GM18861 (cell line): ENCODE results near the gene GRAMD2B.
"Not testable (repeated sequence)": the region's sequence is repeated elsewhere in the genome, so short reads cannot be mapped to it uniquely, and the experiment has no call there.

Source experiments
- ATAC-seq: cut with Tn5 transposase; IDR thresholded peaks from one replicate; pipeline ENCODE4 v1.9.1; 2021; ENCODE audit not compliant: unreplicated experiment

The GRAMD2B gene, protein sequence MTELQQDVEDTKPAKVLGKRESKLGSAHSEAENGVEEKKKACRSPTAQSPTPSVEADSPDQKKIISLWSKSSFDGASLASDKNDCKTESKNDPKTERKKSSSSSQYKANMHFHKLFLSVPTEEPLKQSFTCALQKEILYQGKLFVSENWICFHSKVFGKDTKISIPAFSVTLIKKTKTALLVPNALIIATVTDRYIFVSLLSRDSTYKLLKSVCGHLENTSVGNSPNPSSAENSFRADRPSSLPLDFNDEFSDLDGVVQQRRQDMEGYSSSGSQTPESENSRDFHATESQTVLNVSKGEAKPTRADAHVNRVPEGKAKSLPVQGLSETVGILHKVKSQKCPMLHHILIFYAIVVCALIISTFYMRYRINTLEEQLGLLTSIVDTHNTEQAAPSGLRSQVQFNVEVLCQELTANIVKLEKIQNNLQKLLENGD

DNA sequence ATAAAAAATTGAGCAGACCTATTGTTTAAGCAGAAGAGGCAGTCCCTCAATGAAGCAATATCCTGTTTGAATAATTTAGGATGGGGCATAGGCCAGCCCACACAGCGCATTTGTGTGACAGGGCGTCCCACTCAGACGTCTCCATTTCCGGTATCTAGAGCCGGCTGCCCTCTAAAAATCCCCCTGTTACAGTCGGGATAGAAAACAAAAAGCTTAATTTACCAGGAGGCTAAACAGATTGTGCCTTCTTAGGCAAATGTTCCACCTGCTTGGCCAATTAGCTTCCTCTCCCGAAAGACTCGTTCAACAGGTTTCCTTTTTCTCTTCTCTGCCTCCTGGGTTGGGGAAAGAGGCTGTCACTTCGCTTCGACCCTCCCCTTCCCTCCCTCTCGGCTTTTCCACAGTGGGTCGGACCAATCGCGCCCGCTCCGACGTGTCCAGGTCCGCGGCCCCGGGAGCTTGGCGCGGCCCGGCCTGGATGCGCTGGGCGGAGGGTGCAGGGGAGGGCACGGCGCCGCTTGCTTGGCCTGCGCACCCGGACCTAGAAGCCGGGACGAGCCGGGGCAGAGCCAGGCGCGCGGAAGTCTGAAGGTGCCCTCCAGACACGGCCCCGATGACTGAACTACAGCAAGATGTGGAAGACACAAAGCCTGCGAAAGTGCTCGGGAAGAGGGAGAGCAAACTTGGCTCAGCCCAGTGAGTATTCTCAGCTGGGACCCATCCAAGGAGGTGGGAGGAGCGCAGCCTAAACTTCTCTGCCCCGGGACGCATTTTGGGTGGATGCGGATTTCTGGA lies at the start of gene GRAMD2B:
Gene GRAMD2B (plus strand): TSS at position 416 of the 795 bp plus-strand sequence. CDS start 198 bp downstream, at position 614.
- peak; percentile 80 for ATAC-seq

DNA sequence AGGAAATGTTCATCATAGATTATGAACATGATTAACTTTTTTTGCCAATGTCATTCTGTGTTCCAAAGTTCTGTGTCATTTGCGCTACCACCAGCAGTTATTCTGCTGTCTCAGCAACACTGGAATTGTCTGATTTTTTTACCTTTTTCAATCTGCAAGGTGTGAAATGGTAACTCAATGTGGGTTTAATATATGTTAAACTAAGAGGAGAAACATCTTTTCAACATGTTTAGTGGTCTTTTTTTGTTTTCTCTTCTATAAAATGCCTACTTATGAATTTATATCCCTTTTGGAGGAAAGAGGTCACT lies 49.1 kb upstream of the GRAMD2B start:
- no peak for ATAC-seq

GRCh38 chr5:126376443-126376842 lies 46.8 kb upstream of the GRAMD2B start:
- no peak for ATAC-seq

DNA sequence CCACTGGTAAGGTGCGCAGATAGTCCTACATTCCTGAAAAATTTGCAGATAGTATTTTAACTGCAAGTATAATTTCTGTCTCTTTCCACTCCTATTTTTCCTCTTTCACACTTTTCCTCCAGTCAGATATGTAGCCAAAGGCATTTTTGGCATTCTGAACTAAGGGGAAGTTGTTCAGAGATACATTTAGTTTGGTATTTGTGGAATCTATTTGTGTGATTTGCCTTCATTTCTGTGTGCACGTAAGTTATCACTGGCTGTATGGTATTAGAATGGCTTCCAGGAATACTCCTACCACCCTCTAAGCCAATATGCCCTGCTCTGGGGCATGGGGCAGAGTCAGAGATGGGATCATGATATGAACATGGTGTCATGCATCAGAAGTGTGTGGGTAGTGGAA lies 45.8 kb upstream of the GRAMD2B start:
- no peak for ATAC-seq

DNA sequence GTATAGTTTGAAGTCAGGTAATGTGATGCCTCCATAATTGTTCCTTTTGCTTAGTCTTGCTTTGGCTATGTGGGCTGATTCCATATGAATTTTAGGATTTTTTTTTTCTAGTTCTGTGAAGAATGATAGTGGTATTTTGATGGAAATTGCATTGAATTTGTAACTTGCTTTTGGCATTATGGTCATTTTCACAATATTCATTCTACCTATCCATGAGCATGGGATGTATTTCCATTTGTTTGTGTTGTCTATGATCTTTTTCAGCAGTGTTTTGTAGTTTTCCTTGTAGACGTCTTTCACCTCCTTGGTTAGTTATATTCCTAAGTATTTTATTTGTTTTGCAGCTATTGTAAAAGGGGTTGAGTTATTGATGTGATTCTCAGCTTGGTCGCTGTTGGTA lies 42.9 kb upstream of the GRAMD2B start:
- not testable (repeated sequence) for ATAC-seq

- ATAC-seq: no peak
These were observed 40.0 kb upstream of the GRAMD2B start for GRCh38 chr5:126383246-126383645.

- no peak for ATAC-seq
These were observed 39.4 kb upstream of the GRAMD2B start for GRCh38 chr5:126383776-126384175.

- no peak for ATAC-seq
These were observed 38.2 kb upstream of the GRAMD2B start for GRCh38 chr5:126384985-126385384.

DNA sequence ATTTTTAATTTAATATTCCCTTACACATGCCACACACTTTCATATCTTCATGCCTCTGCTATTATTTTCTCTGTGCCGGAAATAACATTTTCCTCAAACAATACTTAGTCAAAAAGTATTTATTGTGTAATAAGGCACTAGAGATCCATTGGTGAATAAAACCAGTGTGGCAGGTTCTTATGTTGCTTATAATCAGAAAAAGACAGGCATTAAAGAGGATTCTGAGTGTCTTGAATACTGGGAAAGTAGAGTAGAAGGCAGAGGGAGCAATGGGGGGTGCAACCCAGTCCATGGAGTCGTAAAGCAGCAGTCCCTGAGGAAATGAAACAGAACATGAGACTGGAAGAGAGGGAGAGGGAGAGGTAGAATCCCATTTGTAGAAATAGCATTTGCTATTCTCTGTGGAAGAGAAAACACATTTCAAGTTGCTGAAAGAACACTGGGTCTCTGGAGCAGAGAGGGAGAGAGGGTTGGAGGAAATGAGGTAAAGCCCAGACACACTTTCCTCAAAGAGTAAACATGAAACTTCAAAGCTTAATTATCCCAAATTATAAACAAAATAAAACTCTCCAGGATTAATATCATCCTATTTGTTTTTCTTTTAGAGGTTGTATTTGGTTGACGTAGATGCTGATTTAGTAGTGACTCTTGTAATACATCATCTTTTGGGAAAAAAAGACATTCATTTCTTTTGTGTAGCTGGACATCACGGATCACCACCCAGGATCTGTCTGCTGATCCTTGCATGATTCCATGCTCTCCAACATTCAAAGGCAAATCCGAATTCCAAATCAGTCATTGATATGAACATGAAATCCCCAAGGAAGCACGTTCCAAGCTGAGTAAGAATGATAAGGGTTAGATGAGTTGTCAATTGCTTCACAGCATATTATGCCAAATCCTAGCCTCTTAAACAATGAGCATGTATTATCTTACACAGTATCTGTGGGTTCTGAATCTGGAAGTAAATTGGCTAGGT lies 37.4 kb upstream of the GRAMD2B start:
- ATAC-seq: no peak

DNA sequence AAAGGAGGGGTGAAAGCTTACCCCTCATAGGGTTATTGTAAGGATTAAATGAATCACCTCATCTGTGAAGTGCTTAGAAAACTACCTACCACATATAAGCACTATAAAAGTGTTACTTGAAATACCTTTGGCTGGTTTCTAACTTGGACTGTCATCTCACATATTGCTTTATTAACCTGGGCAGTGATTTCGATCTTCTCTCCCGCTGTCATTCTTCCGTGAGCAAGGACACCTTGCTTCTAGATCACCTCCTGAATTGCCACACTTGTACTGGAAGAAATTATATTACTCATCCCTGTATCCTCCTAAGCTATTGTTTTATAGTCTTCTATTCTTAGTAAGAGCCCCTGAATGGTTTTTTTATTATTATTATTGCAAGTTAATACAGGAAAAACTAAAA lies 34.0 kb upstream of the GRAMD2B start:
- ATAC-seq: no peak

DNA sequence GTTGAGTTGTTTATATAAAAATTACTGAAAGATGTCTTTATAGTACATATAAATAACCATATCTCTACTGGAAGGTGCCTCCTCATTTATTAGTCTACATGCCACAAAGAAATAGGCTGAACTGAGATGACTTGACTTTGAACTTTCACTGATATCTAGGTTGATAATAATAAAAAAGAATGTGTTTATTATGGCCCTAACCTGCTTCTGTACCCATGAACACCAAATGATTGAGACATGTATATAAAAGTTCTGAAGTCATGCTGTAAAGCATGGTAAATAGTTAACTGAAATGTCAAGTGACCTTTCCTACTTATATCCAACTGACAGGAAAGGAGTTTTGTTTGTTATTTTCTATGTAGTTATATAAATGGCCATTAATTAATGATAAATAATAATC lies 33.2 kb upstream of the GRAMD2B start:
- no peak for ATAC-seq

DNA sequence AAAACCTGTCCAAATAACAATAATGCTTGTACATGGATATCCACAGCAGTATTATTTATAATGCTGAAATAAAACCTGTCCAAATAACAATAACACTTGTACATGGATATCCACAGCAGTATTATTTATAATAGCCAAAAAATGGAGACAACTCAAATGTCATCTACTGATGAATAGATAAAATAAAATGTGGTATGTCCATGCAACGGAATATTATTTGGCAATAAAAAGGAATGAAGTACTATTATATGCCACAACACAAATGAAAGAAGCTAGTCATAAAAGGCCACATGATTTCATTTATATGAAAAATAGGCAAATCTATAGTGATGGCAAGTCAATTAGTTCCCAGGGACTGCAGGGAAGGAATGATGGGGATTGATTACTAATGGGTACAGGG lies 31.8 kb upstream of the GRAMD2B start:
- ATAC-seq: no peak

DNA sequence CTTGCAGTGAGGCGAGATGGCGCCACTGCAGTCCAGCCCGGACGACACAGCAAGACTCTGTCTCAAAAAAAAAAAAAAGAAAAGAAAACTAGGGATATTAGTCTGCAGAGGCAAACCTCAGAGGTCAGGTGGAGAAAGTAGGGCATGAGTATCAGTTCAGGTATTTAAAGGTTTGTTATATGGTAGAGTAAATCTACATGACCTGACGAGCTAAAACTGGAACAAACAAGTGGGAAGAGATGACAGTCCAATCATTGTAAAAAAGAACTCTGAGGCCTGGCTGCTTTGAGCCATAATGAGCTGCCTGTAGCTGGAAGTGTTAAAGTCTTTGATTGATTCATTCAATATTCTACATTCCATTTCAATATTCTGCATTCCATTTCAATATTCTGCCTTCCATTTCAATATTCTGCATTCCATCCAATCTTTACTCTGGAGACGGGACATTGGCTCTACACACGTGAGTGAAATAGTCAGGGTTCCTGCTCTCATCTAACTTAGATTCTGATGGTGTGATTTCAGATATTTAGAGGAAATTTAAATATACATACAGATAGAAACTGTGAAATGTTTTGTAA lies 28.9 kb upstream of the GRAMD2B start:
- ATAC-seq: no peak

- no peak for ATAC-seq
These were observed 28.0 kb upstream of the GRAMD2B start for GRCh38 chr5:126395198-126395597.

- no peak for ATAC-seq
These were observed 27.6 kb upstream of the GRAMD2B start for GRCh38 chr5:126395605-126396004.

DNA sequence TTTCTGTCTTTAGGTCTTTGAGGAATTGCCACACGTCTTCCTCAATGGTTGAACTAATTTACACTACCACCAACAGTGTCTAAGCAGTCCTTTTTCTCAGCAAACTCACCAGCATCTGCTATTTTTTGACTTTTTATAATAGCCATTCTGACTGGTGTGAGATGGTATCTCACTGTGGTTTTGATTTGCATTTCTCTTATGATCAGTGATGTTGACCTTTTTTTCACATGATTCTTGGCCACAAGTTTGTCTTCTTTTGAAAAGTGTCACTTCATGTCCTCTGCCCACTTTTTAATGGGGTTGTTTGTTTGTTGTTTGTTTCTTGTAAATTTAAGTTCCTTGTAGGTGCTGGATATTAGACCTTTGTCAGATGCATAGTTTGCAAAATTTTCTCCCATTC lies 26.5 kb upstream of the GRAMD2B start:
- ATAC-seq: peak; percentile 56

- no peak for ATAC-seq
These were observed 24.4 kb upstream of the GRAMD2B start for GRCh38 chr5:126398791-126399190.

GRCh38 chr5:126400621-126401251 lies 22.5 kb upstream of the GRAMD2B start:
- ATAC-seq: no peak

GRCh38 chr5:126402621-126403555 lies 20.3 kb upstream of the GRAMD2B start:
- no peak for ATAC-seq
